HAP-1 (cell line): Measurements from ENCODE around the gene MRPS2.

Source experiments
- DNase-seq, 2 experiments: peaks; one replicate each; pipeline ENCODE4 v3.0.0-alpha.2; 2016 to 2020; ENCODE audit warnings: low spot score in 2 of 2
- H3K27me3 ChIP-seq: fragments of 250-450 bp; sonication (Bioruptor Pico); 2 replicates; pipeline ENCODE4 v1.5.1; 2020; ENCODE audit warnings: low read depth, mild to moderate bottlenecking, moderate library complexity
- H3K36me3 ChIP-seq: fragments of 250-450 bp; sonication (Bioruptor Pico); replicated peaks from 2 replicates; pipeline ENCODE4 v1.5.1; 2020; ENCODE audit warnings: mild to moderate bottlenecking
- H3K4me1 ChIP-seq: fragments of 250-450 bp; sonication (Bioruptor Pico); 2 replicates; pipeline ENCODE4 v1.5.1; 2020; ENCODE audit warnings: mild to moderate bottlenecking
- H3K4me3 ChIP-seq: fragments of 250-450 bp; sonication (Bioruptor Pico); 2 replicates; pipeline ENCODE4 v1.5.1; 2020; ENCODE audit warnings: mild to moderate bottlenecking, moderate library complexity
- H3K9me3 ChIP-seq: fragments of 250-450 bp; sonication (Bioruptor Pico); 2 replicates; pipeline ENCODE4 v1.5.1; 2020; ENCODE audit warnings: mild to moderate bottlenecking, moderate library complexity
- in situ Hi-C: fragments of 300-500 bp; cut with MboI; formaldehyde crosslinking; loops from 3 replicates; pipeline ENCODE4 v1.14.3; 2020; ENCODE audit warnings: low sequenced_read_pairs, inconsistent platforms, mixed read lengths

The MRPS2 gene

DNA sequence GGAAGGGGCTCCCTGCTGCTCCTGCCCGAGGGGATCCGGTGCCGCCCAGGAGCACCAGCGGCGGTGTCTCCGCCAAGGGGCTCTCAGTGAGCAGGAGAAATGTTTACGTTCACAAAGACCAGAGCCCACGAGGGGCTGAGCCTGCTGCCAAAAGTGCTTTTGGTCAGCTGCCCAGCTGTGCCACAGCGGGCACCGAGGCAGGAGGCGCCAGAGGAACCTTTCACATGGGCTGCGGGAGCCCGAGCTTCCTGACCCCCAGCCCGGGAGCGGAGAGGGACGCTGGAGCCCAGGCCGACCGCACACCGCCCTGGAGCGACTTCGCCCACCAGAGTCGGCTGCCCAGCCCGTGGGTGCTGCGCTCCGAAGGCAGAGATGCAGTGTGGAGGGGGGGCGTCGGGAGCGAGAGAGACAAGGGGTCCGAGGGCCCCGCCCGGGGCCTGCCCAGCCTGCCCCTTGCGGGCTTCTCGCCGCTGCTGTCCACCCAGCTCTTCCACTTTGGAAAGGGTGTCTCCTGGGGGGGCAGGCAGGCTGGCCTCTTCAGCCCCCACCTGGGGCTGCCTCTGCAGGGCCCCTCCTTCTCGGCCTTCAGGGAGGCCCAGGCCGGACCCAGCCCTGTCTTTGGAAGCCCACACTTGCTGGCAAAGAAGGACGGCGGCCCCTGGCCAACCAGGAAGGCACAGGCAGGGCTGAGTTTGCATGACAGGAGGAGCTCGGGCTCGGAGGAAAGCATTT, 13.0 kb upstream of the MRPS2 start:
- in situ Hi-C loops = no loop called here
- Histone ChIP-seq H3K36me3 (peaks cover 39% of the 10 kb centered on the region), H3K4me3 (no peak overlapping the region), H3K4me1 (no peaks in the 10 kb centered on the region), H3K27me3 (no peaks in the 10 kb centered on the region), H3K9me3 (no peaks in the 10 kb centered on the region)
- no peak for DNase-seq

DNA sequence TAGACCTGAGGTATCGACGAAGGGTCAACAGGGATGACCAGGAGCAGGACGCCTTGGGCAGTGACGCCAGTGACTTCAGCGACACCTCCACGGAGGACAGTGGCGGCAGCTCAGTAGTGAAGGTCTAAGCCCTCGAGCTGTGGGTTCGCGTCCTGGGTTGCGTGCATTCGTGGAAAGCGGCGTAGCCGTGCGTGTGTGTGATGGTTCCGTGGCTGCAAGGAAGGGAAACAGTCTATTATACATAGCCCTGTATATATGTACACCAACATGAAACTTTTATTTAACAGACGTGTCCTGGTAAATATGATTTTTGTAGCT, 12.5 kb upstream of the MRPS2 start:
- in situ Hi-C loops = no loop called here
- peaks cover 39% of the 10 kb centered on the region for H3K36me3 ChIP-seq
- DNase-seq = no peak

DNA sequence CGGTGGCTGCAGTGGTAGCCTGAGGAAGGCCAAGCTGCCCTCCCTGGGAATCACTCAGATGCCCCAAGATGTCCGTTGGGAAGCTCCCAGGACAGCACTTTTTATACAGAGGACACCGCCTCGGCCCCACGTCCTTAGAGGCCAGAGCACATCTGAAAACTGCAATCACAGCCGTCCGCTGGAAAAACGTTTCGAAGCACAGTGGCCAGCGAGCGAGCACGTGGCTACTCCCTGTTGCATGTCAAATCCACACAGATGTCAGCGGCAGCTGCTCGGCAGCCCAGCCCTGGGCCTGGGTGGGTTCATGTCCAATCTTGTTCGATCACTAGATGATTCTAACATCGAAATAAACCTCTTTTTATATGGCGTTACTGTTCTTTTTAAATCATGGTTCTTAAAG, 12.0 kb upstream of the MRPS2 start:
- no peaks in the 10 kb centered on the region for H3K4me1 ChIP-seq
- peaks cover 36% of the 10 kb centered on the region for H3K36me3 ChIP-seq
- H3K9me3 ChIP-seq = no peaks in the 10 kb centered on the region
- DNase-seq = no peak
- H3K4me3 ChIP-seq = no peak overlapping the region
- H3K27me3 ChIP-seq = no peaks in the 10 kb centered on the region
- in situ Hi-C loops = no loop called here

More for the DNA sequence above, 12.5 kb upstream of the MRPS2 start:
- Histone ChIP-seq H3K4me1 (no peaks in the 10 kb centered on the region), H3K27me3 (no peaks in the 10 kb centered on the region), H3K4me3 (no peak overlapping the region), H3K9me3 (no peaks in the 10 kb centered on the region)

DNA sequence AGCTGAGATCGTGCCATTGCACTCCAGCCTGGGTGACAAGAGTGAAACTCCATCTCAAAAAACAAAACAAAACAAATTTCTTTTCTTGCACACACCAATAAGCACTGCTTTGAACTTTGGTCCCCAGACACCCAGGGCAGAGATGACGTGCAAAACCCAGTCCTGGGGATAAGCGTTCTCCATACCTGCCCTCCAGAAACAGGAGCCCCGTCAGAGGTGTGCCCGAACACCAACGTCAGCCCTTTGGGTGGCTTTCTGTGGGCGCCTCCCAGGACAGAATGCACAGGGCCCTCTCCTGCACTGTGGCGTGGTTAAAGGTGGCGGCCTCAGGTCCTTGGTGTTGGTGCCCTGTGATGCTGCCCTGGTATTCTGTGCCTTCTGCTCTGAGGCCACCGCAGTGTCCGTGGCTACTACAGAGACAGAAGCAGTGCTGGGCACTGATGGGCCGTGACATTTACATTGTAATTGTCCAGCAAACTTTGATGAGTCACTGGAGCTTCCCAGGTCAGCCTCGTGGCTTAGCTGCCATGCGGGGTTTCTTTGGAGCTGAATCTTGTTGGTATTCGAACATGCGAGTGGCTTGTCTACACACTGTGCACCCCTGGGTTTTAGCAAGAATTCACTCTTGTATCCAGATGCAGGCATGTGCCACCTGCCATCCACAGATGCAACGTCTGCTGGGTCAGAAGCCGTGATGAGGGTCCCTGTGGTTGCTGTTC, 11.1 kb upstream of the MRPS2 start:
- Histone ChIP-seq H3K27me3 (no peaks in the 10 kb centered on the region), H3K4me3 (no peak overlapping the region), H3K9me3 (no peaks in the 10 kb centered on the region), H3K36me3 (peaks cover 28% of the 10 kb centered on the region), H3K4me1 (no peaks in the 10 kb centered on the region)
- in situ Hi-C loops = no loop called here
- DNase-seq = no peak

DNA sequence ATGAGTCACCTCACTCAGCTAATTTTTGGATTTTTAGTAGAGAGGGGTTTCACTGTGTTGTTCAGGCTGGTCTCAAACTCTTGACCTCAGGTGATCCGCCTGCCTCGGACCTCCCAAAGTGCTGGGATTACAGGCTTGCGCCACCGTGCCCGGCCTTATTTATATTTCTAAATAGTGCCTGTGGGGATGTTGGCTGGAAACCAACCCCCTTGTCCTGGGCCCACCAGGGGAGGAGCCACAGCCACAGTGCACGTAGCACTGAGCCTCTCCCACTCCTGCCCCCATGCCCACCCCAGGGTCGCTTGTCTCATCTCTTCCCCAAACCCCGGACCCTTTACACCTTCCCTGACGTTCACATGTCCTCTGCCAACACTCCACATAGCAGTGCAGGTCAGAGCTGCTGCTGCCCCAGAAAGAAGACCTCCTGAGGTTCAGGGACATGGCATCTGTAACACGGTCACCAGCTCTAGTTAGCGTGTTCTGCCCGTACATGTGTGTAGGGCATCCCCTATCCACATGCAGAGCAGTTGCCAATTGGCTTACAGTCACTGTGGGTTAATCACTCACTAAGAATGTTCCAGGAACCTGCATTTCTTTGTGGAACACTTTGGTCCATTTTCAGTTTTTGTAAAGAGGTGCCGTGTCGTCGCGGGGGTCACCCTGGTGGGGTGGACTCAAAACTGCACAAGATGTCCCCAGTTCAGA, 10.2 kb upstream of the MRPS2 start:
- H3K4me1 ChIP-seq = no peaks in the 10 kb centered on the region
- no peaks in the 10 kb centered on the region for H3K27me3 ChIP-seq
- no peak overlapping the region for H3K4me3 ChIP-seq
- DNase-seq = no peak
- in situ Hi-C loops = no loop called here
- H3K9me3 ChIP-seq = no peaks in the 10 kb centered on the region
- H3K36me3 ChIP-seq = peaks cover 18% of the 10 kb centered on the region

DNA sequence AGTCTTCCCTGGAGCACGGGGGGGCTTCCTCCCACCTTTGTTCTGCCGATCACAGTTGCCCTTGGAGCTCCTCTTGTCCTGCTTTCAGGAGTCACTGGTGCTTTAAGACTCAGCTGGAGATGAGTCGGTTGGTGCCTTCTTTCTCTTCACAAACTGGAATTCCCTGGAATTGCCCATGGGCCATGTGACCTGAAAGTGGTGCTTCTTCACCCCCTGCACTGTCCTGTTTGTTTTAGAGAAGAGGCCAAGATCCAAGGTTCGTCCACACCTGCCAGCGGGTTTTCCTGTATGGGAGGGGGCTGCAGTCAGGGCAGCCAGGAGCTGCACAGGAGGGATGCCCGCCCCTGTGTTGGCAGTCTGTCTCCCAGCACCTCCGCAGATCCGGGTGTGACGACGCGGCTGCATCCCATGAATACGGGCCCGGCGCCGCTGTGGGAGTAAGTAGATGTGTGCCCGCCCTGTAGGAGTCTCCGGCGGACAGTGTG, 9.5 kb upstream of the MRPS2 start:
- Histone ChIP-seq H3K4me3 (no peak overlapping the region), H3K9me3 (no peaks in the 10 kb centered on the region), H3K27me3 (no peaks in the 10 kb centered on the region), H3K4me1 (no peaks in the 10 kb centered on the region), H3K36me3 (peaks cover 11% of the 10 kb centered on the region)
- DNase-seq = no peak
- in situ Hi-C loops = no loop called here

DNA sequence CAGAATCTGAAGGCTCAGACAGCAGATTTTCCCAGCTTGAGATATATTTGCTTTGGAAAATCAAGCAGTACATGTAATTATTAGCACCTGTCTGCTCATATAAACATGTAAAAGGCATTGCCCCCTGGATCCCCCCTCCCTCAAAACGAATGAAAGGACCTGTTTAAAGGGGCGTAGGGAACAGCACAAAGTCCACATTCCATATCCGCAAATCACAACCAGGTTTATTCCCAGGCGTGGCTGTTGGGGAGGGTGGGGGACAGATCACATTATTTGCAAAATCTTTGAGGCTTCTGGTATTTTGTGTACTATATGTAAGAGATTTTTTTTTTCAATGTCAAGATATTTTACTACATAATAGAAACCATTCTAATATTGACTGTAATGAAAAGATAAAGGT, 8.7 kb upstream of the MRPS2 start:
- in situ Hi-C loops = no loop called here
- Histone ChIP-seq H3K9me3 (no peaks in the 10 kb centered on the region), H3K4me1 (no peaks in the 10 kb centered on the region), H3K27me3 (no peaks in the 10 kb centered on the region), H3K36me3 (peaks cover 6% of the 10 kb centered on the region; the same call in 1 of the 2 replicates), H3K4me3 (no peak overlapping the region)
- DNase-seq = no peak

DNA sequence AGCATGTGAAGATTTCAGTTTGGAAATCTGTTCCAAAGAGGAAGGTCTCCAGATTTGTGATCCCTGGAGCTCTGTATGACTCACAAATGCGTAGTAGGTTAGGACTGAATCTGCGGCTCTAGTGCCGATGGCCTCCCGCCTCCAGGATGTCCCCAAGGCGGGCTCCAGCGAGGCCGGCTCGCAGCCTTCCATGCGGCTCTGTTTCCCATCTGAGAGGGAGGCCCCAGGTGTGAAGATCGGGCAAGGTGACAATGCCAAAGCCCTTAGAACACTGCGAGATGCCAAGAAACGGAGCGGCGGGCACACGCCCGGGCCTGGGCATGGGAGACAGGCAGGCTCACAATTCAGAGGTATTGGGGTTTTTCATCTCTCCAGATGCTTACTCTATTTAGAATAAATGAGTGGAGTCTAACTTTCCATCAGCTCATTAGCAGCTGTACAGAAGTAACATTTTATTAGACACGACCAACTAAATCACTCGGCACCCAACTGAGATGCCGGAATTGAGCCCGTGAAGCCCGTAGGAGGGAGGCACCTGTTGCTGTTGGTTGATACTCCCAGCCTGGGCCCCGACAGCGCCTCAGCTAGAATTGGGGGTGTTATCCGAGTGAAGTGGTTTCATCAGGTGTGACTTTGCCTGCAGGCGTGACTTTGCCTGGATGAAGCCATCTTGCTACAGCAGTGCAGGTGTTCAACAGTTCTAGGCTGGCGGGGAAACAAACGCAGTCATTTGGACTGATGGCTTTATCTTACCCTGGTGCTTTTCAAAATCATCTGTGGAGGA, 7.4 kb upstream of the MRPS2 start:
- in situ Hi-C loops = no loop called here

DNA sequence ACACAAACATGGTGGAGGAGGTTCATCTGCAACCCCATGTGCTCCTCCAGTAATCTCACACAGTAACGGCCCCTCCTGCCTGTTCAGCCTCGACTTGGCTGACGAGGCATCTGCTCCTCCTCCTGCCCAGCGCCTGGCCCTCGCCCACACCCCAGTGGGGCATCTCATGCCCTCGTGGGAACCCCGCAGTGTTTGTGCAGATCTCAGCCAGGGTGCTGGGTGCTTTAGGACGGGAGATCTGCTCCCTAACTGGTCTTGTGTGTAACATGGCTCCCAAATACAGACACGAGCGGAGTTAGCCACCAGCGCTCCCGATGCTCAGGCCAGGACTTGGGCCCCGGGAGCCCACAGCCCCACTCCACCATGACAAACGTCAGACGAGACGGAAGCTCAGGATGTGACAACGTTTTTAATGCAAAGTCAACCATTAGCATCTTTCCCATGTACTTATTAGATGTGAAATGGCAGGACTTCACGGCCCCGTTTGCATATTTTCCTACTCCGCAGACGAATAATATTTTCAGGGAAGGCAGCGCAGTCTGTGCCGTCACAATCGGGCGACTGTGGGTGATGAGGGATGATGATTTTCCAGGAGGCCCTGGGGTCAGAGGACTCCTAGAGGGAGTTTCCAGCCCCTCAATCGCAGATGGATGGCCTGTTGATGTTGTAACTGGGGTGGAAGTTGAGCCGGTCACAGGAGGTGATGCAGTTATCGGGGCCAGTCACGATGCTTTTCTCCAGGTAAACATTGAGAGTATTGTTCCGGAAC, 5.5 kb upstream of the MRPS2 start:
- no peaks in the 10 kb centered on the region for H3K36me3 ChIP-seq
- DNase-seq = no peak
- in situ Hi-C loops = no loop called here

More for the DNA sequence above, 7.4 kb upstream of the MRPS2 start:
- H3K36me3 ChIP-seq = peaks cover 3% of the 10 kb centered on the region; the same call in 1 of the 2 replicates
- no peaks in the 10 kb centered on the region for H3K27me3 ChIP-seq
- DNase-seq = no peak
- no peak overlapping the region for H3K4me3 ChIP-seq
- no peaks in the 10 kb centered on the region for H3K9me3 ChIP-seq
- H3K4me1 ChIP-seq = no peaks in the 10 kb centered on the region

DNA sequence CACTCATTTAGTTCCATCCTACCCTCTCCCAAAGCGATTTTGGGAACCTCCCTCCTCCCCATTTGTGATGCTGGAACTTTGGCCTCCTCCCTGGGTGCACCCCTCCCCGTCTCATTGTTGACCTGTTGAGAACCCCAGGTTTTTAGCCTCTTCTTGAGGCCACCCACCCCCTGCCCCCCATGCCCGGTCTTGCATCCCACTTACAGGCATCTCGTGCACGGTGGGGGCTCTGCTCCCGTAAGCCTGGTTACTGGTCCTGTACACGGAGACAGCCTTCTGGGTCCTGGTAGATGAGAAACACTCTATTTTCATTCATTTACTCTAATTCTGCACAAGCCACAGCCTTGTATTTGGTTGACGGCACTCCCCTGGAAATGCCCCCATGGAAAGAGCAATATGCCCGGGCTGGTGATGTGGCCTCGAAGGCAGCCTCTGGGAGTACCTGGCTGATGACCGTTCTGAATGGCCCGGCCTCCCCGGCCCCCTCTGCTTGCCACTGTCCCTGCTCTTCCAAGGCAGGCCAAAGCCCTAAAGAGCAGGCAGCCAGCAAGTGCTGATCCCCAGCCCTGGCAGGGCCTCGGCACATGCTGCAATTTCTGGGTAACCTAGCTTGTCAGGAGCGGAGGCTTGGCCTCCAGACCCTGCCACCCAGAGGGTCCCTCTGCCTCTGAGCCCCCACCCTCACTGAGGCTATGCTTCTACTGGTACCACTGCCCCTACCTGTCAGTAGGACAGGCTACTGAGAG, 1.9 kb upstream of the MRPS2 start:
- in situ Hi-C loops = no loop called here
- Histone ChIP-seq H3K9me3 (no peaks in the 10 kb centered on the region), H3K4me1 (peaks cover 4% of the 10 kb centered on the region; the same call in 1 of the 2 replicates), H3K27me3 (no peaks in the 10 kb centered on the region), H3K4me3 (no peak overlapping the region), H3K36me3 (peaks cover 22% of the 10 kb centered on the region)
- DNase-seq = no peak

More for the DNA sequence above, 5.5 kb upstream of the MRPS2 start:
- peaks cover 4% of the 10 kb centered on the region; the same call in 1 of the 2 replicates for H3K4me1 ChIP-seq
- H3K27me3 ChIP-seq = no peaks in the 10 kb centered on the region
- H3K9me3 ChIP-seq = no peaks in the 10 kb centered on the region
- no peak overlapping the region for H3K4me3 ChIP-seq

DNA sequence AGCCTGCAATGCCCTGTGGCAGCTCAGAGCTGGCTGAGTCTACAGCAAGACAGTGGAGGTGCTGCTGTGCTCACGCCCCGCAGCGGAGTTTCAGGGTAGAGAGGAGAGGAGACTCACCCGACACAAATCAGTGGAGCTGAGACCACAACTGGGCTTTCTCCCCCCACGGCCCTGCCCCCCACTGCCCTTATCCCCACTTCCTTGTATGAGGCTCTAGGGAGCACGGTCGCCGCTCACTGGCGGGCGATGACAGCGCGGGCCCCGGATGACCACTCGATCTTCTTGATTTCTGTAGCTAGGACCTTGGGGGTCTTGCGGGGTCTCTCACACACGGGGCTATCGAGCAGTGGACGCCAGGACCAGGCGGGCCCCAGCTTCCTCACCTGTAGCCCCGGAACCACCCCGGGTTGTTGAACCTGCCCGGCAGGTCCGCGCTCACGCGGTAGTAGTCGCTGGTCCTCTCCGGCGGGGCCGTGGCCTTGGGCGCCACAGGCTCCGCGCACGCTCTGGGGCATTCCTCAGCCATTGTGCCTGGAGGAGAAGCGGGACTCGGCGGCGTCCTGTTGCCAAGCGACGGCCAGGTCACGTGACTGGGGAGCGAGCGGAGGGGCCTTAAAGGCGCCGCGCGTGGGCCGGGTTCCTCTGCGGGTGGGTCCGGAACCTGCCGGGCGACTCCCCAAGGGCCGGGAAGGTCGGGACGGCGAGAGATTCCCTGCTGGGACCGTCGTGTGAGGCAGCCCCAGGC, 984 bp upstream of the MRPS2 start:
- H3K4me1 ChIP-seq = peaks cover 4% of the 10 kb centered on the region; the same call in 1 of the 2 replicates
- DNase-seq = peak; percentile 85 to 96

DNA sequence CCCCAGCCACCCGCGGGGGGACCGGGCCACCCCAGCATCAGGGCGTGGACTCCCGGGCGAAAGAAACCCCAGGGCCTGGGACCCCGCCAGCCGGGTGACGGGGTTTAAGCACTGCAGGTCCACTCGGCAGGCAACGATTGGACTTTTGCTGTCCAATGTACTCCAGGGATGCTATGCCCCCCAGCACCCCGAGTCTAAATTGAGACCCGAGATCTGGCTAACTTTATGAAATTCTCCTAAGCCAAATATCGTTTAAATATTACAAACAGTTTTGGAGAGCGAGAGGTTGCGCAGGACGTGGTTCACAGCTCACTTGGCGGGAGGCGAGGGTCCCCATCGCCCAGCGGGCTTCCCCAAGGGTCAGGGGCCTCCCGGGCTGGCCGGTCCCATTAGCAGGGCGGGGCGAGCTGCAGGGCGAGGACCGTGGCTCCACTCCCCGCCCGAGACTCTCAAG, 384 bp upstream of the MRPS2 start:
- no peak for DNase-seq
- in situ Hi-C loops = no loop called here
- Histone ChIP-seq H3K36me3 (peaks cover 37% of the 10 kb centered on the region), H3K4me3 (peak overlapping the region; percentile 87), H3K27me3 (no peaks in the 10 kb centered on the region), H3K9me3 (no peaks in the 10 kb centered on the region), H3K4me1 (peaks cover 4% of the 10 kb centered on the region; the same call in 1 of the 2 replicates)

More for the DNA sequence above, 984 bp upstream of the MRPS2 start:
- Histone ChIP-seq H3K27me3 (no peaks in the 10 kb centered on the region), H3K9me3 (no peaks in the 10 kb centered on the region), H3K4me3 (peak overlapping the region; percentile 87), H3K36me3 (peaks cover 31% of the 10 kb centered on the region)
- in situ Hi-C loops = no loop called here
